ENCODE measurements around the gene POTEF. TPM values are rescaled to one million over a fixed set of nuclear protein-coding genes. Genes with fewer than 3 reads are reported as not detected.

The POTEF gene
- total RNA-seq, 2 donors from 2014 or later, result not detected

Other genes starting within 250 kb of the POTEF start
- not detected for gene RAB6C, start 149.6 kb downstream of the POTEF start, total RNA-seq
- under 1 TPM; 0.21 to 0.99 TPM for gene CCDC74B, start 15.9 kb upstream of the POTEF start, total RNA-seq
- 10 to 100 TPM; 67.6 to 83.3 TPM for gene SMPD4, start 52.4 kb upstream of the POTEF start, total RNA-seq
- gene MZT2B, start 53.0 kb upstream of the POTEF start, total RNA-seq, result 100 to 1,000 TPM; 193 to 211 TPM
- not detected for gene TUBA3E, start 69.2 kb upstream of the POTEF start, total RNA-seq
- 10 to 100 TPM; 59.3 to 65.6 TPM for gene IMP4, start 213.7 kb upstream of the POTEF start, total RNA-seq
- gene PTPN18, start 226.8 kb upstream of the POTEF start, total RNA-seq, result 100 to 1,000 TPM in 1 of 2 donors, 10 to 100 TPM in 1; 53.2 to 102 TPM